HUDEP-2 (cell line): ENCODE measurements around the gene PRF1.

Experiments
- DNase-seq, 76 experiments: peaks; one replicate each; lab custom pipeline; 2025; ENCODE audit not compliant: unreplicated experiment in 76 of 76; lab: John Stamatoyannopoulos, UW

The PRF1 gene

DNA sequence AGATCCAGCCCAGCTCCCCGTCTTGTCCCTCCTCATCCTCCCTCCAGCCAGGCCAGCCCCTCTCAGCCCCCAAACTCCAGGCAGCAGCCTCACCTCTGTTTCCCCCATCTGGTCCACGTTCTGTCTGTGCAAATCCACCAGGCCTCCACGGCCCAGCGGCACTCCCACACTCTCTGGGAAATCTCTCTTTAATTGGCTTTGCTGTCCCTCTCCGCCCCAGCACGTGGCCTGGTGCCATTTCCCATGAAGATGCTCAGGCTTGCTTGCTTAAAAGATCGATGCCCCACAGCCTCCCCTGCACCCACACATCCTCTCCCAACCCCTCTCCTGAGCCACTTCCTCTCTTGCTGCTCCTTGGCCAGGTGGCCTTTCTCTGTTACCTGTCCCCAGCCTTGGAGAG lies 39.3 kb downstream of the PRF1 start:
- no peak for DNase-seq

DNA sequence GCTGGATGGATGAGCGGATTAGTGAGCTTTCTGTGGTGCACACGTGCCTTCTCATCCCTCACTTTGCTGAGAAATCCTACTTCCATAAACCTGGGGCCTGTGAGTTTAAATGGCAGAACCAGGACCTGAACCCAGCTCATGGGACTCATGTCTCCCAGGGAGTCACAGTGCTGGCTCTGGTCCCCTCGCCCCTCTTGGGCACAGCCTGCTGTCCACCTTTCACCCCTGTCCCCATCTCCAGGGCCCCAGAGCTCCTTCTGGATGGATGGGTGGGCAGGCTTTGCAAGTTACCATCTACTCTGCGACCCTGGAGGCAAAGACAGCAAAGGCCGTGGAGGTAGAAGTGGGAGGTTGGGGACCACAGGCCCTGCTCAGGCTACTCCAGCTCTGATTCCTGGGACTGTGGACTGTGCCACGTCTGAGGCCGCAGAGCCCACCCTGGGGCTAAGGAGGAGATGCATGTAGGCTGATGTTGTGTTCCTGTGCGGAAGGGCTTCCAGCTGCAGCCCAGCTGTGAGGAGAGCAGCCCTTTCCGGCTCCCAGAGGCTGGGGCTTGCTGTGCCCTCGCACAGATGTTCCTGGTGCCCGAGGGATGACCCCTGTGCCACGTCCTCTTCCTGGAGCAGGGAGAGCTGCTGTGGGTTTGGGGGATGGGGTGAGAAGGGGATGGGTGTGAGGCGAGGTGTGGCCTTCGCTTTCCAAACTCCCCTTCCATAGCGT lies 40.3 kb downstream of the PRF1 start:
- DNase-seq, result no peak

DNA sequence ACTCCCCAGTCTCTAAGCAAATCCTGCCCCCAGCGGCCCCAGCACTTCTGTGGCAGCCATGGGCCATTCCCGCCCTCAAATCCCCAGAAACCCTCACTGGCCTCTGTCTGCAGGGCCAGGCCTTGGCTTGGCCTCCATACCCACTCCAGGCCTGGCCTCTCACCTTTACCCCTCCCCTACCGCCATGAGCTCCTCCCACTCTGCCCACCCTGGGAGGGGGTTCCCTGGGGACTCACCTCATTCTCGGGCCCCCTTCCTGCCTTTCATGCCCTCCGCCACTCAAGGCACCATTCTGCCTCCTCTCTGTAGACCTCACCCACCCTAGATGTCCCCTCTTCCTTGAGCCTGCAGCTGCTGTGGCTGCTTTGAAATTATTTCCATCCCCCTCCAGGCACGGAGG lies 41.0 kb downstream of the PRF1 start:
- no peak for DNase-seq

DNA sequence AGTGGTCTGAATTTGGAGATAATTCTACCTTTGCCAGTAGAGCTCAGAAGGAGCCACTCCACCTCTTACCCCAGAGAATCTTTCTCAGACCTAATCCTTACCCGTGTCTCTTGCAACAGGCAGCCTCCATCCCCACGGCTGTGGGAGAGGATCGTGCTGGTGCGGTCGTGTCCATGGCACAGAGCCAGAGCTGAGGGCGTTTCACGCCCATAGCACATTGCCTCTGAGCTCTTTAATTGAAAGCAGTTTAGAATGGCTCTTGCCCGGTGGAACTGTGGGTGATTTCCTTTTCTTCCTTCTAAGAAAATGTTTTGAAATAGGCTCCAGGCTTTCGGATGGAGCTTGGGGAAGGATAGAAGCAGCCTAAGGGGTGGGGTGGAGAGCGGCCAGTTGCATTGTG lies 41.5 kb downstream of the PRF1 start:
- peak in 4 of 76 experiments; percentile 7 to 43 (median 17) for DNase-seq

DNA sequence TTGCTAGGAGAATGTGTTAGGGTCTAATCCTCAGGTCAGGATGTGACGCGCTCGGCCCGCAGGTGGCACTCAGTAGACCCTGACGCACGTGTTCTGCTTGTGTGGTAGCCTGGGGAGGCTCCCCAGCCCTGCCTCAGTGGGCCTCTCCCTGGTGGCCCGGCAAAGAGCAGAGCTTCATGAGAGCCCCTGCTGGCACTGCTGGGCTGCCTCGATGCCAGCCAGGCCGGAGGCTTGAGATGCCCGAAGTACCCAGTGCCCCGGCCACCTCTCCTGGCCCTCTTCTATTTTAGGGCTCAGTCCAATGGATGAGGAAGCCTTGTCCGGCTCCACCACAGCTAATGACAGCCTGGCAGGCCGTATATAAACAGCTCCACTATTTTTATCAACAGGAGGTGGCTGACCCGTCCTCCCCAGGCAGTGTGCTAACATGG lies 42.0 kb downstream of the PRF1 start:
- DNase-seq, result no peak

DNA sequence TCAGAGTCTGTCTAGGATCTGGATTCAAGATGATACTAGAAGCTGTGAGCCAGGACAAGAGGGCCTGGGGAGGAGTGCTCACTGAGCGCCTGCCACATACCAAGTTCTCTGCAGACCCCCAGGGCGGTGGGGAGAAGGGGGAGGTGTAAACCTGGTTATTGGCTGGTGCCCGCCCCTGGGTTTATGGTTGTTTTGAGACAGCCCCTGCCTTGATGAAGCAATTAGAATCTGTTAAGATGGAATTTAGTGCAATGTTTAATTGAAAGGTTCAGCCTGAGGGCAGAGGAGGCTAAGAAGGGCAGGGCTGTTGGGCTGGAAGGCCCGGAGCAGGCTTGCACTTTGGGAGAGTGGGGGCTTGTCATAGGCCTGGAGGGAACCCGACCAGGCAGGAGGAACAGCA lies 42.7 kb downstream of the PRF1 start:
- DNase-seq, result no peak

DNA sequence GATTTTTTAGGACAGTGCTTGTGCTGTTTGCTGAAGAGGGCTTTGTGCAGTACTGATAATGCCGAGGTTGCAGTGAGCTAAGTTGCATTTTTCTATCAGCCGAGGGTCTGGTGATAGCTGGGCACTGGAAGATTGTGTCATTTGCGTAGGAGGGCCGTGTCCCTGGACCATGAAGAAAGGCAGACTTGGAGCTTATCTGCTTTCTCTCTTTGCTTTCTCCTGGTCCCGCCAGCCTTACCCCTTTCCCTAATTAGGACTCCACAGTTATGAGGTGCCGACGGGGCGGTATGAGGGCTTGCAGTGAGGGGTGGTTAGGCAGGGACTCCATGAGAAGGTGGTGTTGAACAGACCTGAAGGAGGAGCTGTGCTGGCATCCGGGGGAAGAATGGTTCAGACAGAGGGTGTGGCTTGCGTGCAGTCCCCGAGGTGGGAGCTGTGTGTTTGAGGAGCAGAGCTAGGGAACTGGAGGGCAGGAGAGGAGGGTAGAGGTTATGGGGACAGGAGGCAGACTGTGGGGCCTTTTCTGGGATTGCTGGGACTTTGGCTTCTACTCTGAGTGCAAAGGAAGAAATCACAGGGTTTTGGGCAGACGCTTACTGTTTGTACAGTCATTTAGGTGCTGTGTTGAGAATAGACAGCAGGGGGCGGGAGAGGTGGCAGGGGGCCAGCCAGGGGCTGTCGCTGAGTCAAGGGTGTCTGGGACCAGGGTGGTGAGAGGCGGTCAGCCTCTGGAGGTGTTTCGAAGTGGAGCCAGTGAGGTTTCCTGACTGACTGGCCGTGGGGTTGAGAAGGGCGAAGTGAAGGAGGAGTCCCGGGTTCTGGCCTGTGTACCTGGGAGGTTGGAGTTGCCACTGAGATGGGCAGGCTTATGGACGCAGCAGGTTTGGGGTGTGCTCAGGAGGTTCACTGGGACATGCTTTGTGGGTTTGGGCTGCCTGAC lies 43.4 kb downstream of the PRF1 start:
- peak in 66 of 76 experiments; percentile 11 to 81 (median 50) for DNase-seq

DNA sequence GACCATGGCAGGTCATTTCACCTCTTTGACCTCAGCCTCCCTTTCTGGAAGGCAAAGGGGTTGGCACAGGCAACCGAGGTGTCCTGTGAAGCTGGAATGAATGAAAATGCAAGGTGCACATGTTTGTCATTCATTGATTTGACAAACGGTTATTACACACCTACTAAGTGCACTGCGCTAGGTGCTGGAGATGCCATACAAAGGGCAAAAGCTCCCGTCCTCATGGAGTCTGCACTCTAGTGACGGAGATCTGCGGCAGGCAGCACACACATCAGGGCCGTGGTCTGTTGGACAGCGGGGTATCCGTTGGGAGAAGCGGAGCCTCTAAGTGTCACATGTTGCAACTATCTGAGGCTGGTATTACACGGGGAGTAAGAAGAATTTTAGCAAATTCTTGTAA lies 44.2 kb downstream of the PRF1 start:
- DNase-seq, result no peak

DNA sequence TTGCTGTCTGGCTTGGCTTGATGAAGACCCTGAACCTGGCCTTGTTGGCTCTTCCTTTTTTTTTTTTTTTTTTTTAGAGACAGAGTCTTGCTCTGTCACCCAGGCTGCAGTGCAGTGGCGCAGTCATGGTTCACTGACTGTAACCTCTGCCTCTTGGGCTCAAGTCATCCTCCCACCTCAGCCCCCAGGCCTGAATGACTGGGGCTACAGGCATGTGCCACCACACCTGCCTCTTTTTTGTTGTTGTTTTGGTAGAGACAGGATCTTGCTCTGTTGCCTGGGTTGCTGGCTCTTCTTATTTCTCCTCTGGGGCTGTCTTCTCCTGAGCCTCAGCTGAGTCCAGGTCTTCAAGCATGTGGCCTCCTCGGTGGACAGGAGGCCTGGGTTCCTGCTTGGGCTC lies 44.7 kb downstream of the PRF1 start:
- no peak for DNase-seq

DNA sequence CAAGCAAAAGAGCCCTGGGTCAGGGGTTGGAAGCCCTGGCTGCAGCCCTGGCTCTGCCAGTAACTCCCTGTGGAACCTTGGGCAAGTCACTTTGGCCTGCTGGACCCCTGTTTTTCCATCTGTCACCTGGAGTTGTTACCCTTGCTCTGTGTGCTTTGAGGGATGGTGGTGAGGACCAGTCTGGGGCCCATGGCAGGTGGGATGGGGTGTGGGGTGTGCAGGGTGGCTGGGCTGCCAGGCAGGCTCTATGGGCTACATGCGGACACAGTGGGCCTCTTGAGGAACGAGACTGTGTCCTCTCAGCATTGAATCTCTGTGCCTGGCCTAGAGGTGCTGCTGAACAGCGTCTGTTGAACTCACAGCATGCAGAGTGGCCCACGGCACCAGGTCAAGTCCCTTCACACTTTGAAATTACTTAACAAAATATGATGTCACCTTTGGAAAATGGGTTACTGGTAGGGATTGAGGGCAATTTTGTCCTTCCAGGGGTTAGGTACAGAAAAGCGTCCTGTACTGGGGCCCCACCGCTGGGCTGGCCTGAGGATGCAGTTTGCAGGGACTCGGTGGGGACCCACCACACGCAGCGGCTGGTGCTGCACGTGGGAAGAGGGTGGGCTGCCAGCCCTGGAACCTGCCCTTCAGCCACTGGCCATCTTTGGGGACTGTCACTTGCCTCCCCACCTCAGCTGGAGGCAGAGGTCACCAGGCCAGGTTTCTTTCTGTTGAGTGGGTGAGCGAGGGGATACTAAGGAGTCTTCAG lies 45.3 kb downstream of the PRF1 start:
- DNase-seq, result no peak

DNA sequence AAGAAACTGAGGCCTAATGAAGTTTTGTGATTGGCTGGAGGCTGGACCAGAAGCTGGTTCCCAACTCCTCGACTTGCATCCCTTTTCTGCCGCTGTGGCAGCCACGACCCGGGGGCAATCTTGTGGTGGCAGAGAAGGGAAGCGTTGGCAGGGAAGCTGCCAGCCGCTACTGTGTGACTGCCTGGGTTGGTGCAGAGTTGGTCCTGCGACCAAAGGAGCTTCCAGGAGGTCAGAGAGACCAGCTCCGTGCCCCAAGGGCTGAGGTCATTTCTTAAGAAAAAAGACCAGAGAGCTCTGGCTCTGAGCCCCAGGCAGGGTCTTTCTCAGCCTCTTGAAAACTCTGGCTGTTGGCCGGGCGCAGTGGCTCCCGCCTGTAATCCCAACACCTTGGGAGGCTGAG lies 47.2 kb downstream of the PRF1 start:
- no peak for DNase-seq

DNA sequence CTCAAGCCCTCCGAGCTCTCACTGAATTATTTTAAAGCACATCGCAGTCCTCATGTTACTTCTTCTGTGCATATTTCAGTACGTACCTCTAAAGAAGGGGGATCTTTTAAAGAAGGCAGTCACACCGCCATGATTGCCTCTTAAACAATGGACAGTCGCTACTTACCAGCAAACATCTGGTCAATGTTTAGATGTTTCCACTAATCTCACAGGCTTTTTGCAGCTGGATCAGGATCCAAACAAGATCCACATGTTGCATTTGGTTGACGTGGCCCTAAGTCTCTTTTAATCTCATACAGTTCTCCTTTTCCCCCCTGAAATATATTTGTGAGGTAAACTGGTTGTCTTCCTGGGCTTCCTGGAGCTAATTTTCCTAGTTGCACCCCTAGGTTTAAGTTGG lies 50.0 kb downstream of the PRF1 start:
- DNase-seq, result no peak

DNA sequence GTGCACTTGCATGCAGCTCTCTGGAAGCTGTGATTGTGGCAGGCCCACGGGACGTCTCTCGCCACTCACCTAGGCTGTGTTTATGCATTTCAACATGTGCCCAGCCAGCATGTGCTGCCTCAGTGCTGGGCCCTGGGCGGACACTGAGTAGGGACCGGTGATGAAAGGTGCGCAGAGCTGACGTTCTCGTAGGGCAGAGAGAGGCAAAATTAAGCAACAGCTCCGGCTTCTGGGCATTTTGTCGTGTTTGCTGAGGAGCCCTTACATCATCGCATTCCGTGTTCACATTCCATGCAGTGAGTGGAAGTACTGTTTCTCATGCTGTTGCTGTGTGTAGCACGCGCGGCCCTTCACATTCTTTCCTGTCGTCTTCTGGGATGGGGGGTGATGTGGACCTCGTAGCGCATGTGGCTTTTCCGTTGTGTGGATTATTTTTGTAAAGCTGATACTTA lies 50.5 kb downstream of the PRF1 start:
- no peak for DNase-seq

DNA sequence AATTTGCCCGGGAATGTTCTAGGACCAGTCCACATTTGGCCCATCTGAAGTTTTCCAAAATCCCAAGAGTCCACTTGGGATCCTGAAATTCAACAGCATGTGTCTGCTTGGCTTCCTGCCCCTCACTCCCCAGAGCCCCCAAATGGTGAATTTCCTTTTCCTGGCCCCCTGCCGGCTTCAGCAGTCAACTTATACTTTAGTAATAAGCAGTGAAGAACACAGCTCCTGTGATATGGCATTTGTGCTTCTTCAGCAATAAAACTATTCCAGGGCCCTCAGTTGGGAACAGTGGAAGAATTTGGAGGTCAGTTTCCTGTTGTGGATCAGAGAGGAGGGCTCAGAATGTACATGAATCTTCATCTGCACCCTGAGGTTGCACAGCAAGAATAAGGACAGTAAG lies 51.1 kb downstream of the PRF1 start:
- DNase-seq, result no peak

DNA sequence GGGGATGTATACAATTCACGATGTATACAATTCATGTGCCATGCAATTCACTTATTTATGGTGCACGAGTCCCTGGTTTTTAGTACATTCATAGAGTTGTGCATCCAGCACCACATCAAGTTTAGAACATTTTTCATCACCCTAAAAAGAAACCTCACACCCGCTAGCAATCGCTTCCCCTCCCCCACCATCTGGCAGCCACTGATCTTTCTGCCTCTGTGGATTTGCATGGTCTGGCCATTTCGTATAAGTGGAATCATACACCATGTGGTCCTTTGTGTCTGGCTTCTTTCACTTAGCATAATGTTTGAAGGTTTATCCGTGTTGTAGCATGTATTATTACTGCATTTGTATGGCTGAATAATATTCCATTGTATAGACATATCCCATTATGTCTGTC lies 52.1 kb downstream of the PRF1 start:
- DNase-seq, result no peak

DNA sequence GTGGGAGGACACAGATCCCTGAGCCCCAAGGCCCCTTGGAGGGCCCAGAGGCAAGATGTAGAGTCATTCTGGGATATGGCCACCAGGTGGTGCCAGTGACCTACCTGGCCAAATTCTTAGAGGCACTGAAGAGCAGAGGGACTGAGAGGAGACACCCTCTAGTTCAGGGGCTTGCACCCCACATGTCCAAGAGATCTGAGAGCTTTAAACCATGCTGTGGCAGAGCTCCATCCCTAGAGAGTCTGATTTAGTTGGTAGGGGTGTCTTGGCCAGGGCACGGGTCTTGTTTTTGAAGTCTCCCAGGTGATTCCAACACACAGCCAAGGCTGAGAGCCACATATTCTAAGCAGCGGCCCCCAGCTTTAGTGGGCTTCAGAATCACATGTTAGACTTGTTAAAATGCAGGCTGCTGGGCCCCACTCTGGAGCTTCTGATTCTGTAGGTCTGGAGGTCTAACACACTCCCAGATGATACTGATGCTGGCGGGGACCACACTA lies 52.5 kb downstream of the PRF1 start:
- peak in 51 of 76 experiments; percentile 5 to 68 (median 30) for DNase-seq

DNA sequence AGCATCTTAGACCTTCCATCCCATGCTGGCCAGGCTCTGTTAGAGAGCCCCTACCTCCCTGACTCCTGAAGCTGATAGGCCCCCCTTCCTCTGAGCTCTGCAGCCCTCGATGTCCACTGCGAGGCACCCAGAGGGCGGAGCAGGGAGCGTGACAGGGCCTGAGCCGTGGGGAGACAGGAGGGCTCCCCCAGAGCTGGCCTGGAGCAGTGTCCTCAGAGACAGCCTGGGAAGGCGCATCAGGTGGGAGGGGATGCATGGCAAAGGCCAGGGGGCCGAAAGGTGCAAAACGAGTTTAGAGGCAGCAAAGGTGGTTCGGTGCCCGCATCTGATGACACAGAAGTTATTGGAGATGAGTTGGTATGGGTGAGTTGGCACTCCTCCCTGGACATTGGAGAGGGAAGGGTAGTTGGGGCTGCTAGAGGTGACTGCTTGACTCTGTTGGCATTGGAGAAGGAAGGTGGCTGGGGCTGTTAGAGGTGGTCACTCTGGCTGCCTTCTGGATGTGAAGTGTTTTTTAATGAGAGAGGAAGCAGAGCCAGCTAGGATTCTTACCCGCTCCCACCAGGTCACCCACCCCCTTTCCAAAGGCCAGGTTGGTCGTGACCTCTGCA lies 53.1 kb downstream of the PRF1 start:
- no peak for DNase-seq
